Stimulated activated naive CD4-positive, alpha-beta T cell (primary cell): Measurements from ENCODE around the gene NFIB.

Source experiments
- DNase-seq, 6 experiments: peaks; one replicate each; lab custom pipeline; 2025; lab: John Stamatoyannopoulos, UW

The NFIB gene

GRCh38 chr9:14318934-14319580, 5.1 kb upstream of the NFIB start:
- no peak for DNase-seq

GRCh38 chr9:14318361-14318760, 4.4 kb upstream of the NFIB start:
- no peak for DNase-seq

- DNase-seq = no peak
These were observed 3.9 kb upstream of the NFIB start for GRCh38 chr9:14317667-14318320.

- no peak for DNase-seq
These were observed 2.8 kb upstream of the NFIB start for GRCh38 chr9:14316602-14317300.

- no peak for DNase-seq
These were observed 2.1 kb upstream of the NFIB start for GRCh38 chr9:14315875-14316601.

DNA sequence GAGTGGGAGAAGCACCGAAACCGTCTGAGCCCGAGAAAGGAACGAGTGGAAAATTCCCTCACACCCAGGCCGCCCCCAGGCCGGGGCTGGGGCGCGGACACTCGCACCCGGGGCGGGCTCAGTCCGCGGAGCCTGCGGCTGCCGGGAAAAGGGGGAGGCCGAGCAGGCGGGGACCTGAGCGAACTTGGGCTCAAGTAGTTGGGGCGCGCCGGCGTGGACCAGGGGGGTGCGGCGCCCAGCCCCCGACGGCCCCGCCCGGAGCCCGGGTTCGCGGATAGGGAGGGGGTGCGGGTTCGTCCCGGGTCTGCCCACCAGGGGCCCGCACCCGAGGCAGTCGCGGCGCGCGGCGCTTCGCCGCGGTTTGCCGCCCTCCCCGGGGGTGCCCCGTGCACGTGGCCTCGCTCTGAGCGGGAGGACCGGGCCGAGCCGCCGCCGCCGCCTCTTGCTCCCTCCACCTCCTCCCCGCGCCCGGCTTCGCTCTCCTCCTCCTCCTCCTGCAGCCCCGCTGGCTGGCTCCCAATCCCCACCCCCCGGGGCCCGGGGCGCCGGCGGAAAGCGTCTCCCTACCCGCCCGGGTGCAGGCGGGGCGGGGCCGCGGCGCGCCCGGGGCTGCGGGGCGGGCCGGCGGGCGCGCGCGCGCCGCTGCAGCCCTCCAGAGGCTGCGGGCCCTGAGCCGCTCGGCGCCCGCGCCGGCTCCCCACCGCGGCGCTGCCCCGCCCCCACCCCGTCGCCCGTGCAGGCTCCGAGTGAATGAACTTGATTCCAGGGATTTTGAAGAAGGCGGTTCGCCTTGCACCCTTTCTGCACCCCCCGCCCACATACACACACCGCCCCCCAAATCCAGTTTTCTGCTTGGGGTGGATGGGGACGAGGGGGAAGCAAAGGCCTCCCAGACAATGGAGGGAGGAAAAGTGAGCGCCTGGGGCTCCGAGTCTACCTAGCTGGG, 1.3 kb upstream of the NFIB start:
- no peak for DNase-seq

- no peak for DNase-seq
These were observed 535 bp upstream of the NFIB start for GRCh38 chr9:14314424-14314928.

DNA sequence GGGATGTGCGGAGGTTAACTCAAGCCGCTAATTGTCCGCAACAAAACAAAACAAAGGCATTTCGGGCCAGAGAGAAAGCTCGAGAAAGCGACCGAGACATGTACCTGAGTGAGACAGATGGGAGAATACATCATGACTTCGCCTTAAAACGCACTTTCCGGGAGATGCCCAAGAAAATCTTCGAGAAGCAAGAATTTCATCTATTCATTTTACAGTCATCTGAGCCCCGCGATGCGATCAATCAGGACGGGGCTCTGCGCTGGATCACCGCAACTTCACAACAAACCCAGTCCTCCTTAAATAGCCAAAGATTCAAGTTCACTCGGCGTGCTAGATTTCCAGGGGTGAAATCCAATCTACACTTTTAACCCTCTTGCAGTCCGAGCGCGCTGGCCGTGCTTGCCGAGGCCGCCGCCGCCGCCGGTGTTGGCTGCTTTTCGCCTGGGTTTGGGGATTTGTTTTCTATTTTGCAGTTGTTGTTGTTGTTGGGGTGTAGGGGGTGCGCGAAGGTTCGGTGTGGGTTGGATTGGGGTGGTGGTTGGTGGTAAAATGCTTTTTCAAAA, 482 bp downstream of the NFIB start:
- no peak for DNase-seq

DNA sequence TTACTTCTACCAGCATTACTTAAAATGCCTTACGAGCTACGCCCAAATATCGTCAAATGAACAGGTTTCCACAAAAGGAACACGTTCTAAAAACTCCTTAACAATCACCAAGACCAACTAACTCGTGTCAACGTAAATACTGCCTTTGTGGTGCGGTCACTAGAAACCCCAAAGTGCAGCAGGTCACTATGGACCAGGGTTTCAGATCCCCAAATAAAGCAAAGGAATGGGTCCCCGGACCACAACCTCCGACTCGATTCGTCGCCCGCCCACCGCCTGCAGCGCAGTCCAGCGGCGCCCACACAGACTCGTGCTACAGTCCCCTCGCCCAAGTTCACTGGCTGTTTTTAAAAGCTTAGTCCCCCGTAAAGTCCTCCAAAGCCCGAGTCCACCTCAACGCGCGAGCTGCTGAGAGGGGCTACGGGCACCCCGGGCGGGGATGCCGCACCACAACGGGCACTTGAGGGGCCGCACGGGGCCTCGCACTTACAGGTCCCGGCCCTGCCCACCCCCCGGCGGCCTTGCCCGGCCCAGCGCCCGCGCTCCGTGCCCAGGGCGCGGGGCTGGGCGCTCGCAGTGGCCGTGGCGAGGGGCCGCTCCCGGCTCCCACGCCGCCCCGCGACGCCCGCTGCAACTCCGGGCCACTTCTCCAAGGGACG, 1.1 kb downstream of the NFIB start:
- DNase-seq = no peak

GRCh38 chr9:14311956-14312685, 1.8 kb downstream of the NFIB start:
- DNase-seq = no peak

- no peak for DNase-seq
These were observed 2.6 kb downstream of the NFIB start for GRCh38 chr9:14311171-14311949.

GRCh38 chr9:14310311-14310710, 3.6 kb downstream of the NFIB start:
- DNase-seq = no peak

- no peak for DNase-seq
These were observed 4.5 kb downstream of the NFIB start for GRCh38 chr9:14309403-14309802.

DNA sequence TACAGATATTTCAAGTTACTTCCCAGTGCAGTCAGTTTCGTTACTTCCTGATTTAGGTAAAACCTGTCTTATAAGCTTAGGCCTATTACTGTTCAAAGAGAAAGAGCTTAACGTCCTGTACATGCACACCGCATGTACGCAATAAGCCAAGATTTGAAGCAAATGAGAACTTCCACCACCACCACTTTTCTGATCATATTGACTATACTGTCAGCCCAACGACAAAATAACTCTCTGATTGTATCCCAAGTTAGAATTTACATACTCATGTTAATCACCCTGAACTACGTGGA, 5.1 kb downstream of the NFIB start:
- DNase-seq = no peak

DNA sequence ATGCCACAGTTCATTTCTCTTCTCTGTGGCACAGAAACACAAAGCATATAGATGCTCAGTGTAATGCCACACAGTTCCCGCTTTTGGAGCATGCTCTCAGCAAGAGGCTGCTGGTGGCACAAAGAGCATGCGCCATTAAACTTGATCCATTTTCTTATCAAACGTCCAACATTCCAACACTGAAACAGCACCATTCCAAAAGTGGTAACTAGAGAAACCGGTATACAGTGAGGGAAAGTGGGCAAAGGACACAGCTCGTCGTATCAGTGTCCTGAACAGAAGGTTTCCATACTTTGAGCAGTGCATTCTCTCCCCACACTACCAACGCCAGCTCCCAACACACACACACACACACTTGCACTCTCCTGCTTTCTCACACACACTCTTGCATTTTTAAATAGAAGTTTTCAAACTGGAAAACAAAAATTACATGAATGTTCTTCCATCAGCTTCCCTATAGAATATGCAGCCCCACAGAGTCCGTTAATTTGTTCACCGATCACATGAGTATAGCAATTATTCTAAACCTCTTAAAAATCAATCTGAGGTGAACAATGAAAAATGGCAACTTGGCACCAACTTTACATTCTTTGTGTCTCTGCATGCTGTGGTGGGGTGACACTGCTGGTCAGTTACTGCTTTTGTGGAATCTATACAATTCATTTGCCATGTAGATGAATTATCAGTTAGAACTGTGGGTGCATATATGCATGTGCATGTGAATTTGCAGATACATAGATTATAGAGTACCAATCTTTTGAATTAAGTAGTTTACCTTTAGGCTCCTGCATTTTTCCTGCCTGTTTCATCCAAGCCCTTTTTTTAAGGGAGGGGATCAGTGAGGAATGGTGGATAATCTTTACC, 5.7 kb downstream of the NFIB start:
- DNase-seq = no peak

GRCh38 chr9:14306672-14307660, 7.0 kb downstream of the NFIB start:
- no peak for DNase-seq

GRCh38 chr9:14306188-14306587, 7.8 kb downstream of the NFIB start:
- DNase-seq = no peak
